K562 (cell line): ENCODE measurements around the gene PTCH1. TPM values are rescaled to one million over a fixed set of nuclear protein-coding genes. Genes with fewer than 3 reads are reported as not detected.
A peak's percentile ranks its signal among the peaks of the same experiment; 100 is the strongest.

ENCODE experiments used
- ATAC-seq: fragments of 200-7000 bp; cut with Tn5 transposase; 3 replicates; pipeline ENCODE4 v1.9.1; 2020; ENCODE audit warnings: moderate library complexity
- BruUV-seq: library from RNA; stranded (reverse); fragments of 400-500 nt; replicated peaks from 2 replicates; lab custom pipeline; 2021; lab: Mats Ljungman, UMichigan
- CTCF ChIA-PET: fragments of 300-600 bp; formaldehyde crosslinking; extraction: SDS; loops from one replicate; lab custom pipeline; 2021; ENCODE audit warnings: low intra/inter-chr PET ratio; lab: Yijun Ruan, JAX
- POLR2A ChIA-PET: fragments of 300-600, 350-650 bp; sonication (Branson Sonifier 250); formaldehyde crosslinking; extraction: SDS; loops from one replicate; lab custom pipeline; 2021; ENCODE audit warnings: antibody characterized with exemption, inconsistent platforms; lab: Yijun Ruan, JAX
- DNase-seq, 4 experiments: peaks; one replicate each; pipeline versions ENCODE4 v3.0.0 to v3.0.0-alpha.2; 2011 to 2018; ENCODE audit warnings: low spot score in 3 of 4, mixed read lengths in 3 of 4; ENCODE audit errors: extremely low read depth in 1 of 4
- FAIRE-seq: peaks from 2 replicates; lab custom pipeline; 2011; peaks lifted over from hg19 to GRCh38; lab: Jason Lieb, UNC
- H2AFZ ChIP-seq: 2 replicates; pipeline ENCODE4 v1.6.0; 2011; ENCODE audit warnings: low read depth, low read length, control low read depth, inconsistent platforms
- H3K27ac ChIP-seq: fragments of 200-600 bp; 3 replicates; pipeline ENCODE4 v1.8.0; 2011; ENCODE audit warnings: low read depth, mild to moderate bottlenecking, control low read depth, inconsistent platforms, low read length, moderate library complexity, mixed read lengths; ENCODE audit errors: extremely low read depth
- H3K27me3 ChIP-seq, 2 experiments: fragments of 300-600 bp in 1 of 2; 2 replicates in 1 of 2; 3 replicates in 1 of 2; pipeline versions ENCODE4 v1.6.0 to v1.8.0; 2011; ENCODE audit warnings: inconsistent platforms in 2 of 2, low read length in 2 of 2, mild to moderate bottlenecking in 1 of 2, mixed read lengths in 1 of 2, moderate library complexity in 1 of 2; ENCODE audit not compliant: control insufficient read depth in 2 of 2, insufficient read depth in 2 of 2
- H3K36me3 ChIP-seq: fragments of 300-600 bp; 3 replicates; pipeline ENCODE4 v1.8.0; 2011; ENCODE audit warnings: mild to moderate bottlenecking, low read length, inconsistent platforms; ENCODE audit not compliant: control insufficient read depth, insufficient read depth
- H3K4me1 ChIP-seq, 2 experiments: fragments of 200-600 bp in 1 of 2; replicated peaks in 1 of 2; 2 replicates in 1 of 2; 3 replicates in 1 of 2; pipeline versions ENCODE4 v1.5.1 to v1.8.0; 2011; ENCODE audit warnings: inconsistent platforms in 2 of 2, low read length in 2 of 2, mild to moderate bottlenecking in 1 of 2, mixed read lengths in 1 of 2, moderate library complexity in 1 of 2; ENCODE audit not compliant: control insufficient read depth in 2 of 2, insufficient read depth in 2 of 2
- H3K4me2 ChIP-seq: 2 replicates; pipeline ENCODE4 v1.6.1; 2011; ENCODE audit warnings: low read length, control low read depth, inconsistent platforms, mixed read lengths; ENCODE audit not compliant: insufficient read depth
- H3K4me3 ChIP-seq: fragments of 200-600 bp; sonication (generic), shearing (Covaris generic); 2 replicates; pipeline ENCODE4 v1.5.1; 2016; ENCODE audit warnings: control low read depth, inconsistent platforms
- H3K79me2 ChIP-seq: fragments of 200-600 bp; 3 replicates; pipeline ENCODE4 v1.8.0; 2011; ENCODE audit warnings: low read length, inconsistent platforms; ENCODE audit not compliant: control insufficient read depth, insufficient read depth
- H3K9ac ChIP-seq, 2 experiments: 2 replicates each; pipeline versions ENCODE4 v1.6.0 to v1.6.1; 2011; ENCODE audit warnings: low read depth in 2 of 2, low read length in 2 of 2, control low read depth in 1 of 2, inconsistent platforms in 1 of 2, mild to moderate bottlenecking in 1 of 2, mixed read lengths in 1 of 2; ENCODE audit not compliant: insufficient read depth in 1 of 2
- H3K9me1 ChIP-seq: one replicate; pipeline ENCODE4 v1.6.0; 2011; ENCODE audit warnings: inconsistent platforms, mild to moderate bottlenecking, low read length, moderate library complexity; ENCODE audit not compliant: control insufficient read depth, insufficient read depth
- H3K9me3 ChIP-seq: replicated peaks from 2 replicates; pipeline ENCODE4 v1.5.1; 2011; ENCODE audit warnings: low read depth, low read length, inconsistent platforms; ENCODE audit not compliant: control insufficient read depth, insufficient read depth
- H4K20me1 ChIP-seq: replicated peaks from 2 replicates; pipeline ENCODE4 v1.6.1; 2011; ENCODE audit warnings: low read length, inconsistent platforms, mixed read lengths; ENCODE audit not compliant: control insufficient read depth, insufficient read depth
- CBFB ChIP-seq: sonication (generic); formaldehyde crosslinking; IDR thresholded peaks from 2 replicates; pipeline ENCODE4 v1.4.0; 2020; ENCODE audit warnings: mild to moderate bottlenecking, missing genetic modification reagents
- CBX2 ChIP-seq: fragments of 200-600 bp; sonication (generic); IDR thresholded peaks from one replicate; pipeline ENCODE4 v1.6.1; 2012; ENCODE audit warnings: mild to moderate bottlenecking, low read length, inconsistent platforms; ENCODE audit not compliant: insufficient read depth, poor library complexity, severe bottlenecking
- NFIC ChIP-seq: fragments of 450-650 bp; IDR thresholded peaks from 2 replicates; pipeline ENCODE4 v1.6.1; 2017; ENCODE audit warnings: mild to moderate bottlenecking, inconsistent platforms
- WGBS: fragments of 100-300 bp; shearing (Covaris generic); methylation state at CpG from one replicate; pipeline ENCODE4 v1.1.6; 2016; ENCODE audit warnings: low coverage, mixed read lengths; ENCODE audit not compliant: insufficient coverage; ENCODE audit errors: missing lambda C conversion rate; 5-methylcytosine and 5-hydroxymethylcytosine counted together
- in situ Hi-C: fragments of 300-500 bp; cut with MboI; formaldehyde crosslinking; loops from 4 replicates; pipeline ENCODE4 v1.15.0; 2018; ENCODE audit warnings: inconsistent platforms, mixed read lengths
- intact Hi-C: fragments of 100-400 bp; cut with micrococcal nuclease; formaldehyde crosslinking; loops from 2 replicates; pipeline ENCODE4 v1.14.2; 2022
- polyA plus RNA-seq, 8 experiments: library from polyadenylated mRNA; depleted of rRNA in 4 of 8; stranded (reverse) in 5 of 8; unstranded in 3 of 8; fragments of >200 nt; fragmentation: Nextera tagmentation in 2 of 8; fragmentation: Illumina TruSeq in 1 of 8; extraction: Ambion mirVana in 2 of 8; extraction: Trizol in 1 of 8; gene quantifications; 2 replicates each; pipeline versions ENCODE4 v1.2.1 to v1.2.3, GENCODE V29; 2011 to 2014; ENCODE audit warnings: inconsistent platforms in 1 of 8, missing spikeins in 1 of 8
- total RNA-seq, 7 experiments: library from RNA; depleted of rRNA in 6 of 7; stranded (reverse); fragments of >200 nt in 6 of 7; fragmentation: Illumina TruSeq in 2 of 7; extraction: Trizol in 2 of 7; gene quantifications; 2 replicates each; pipeline versions ENCODE4 v1.2.1 to v1.2.3, GENCODE V29; 2011 to 2021; ENCODE audit warnings: low replicate concordance in 1 of 7
- TF ChIP-seq, protein P1 (sequence below): fragments of 250-450 bp; sonication (Bioruptor Pico); IDR thresholded peaks from 2 replicates; pipeline ENCODE4 v1.8.0; 2022; ENCODE audit warnings: moderate library complexity, mild to moderate bottlenecking, inconsistent platforms

PTCH1 gene
- total and polyA plus RNA-seq, 9 of the 15 experiments (the other 6 are each of a cell fraction or from before 2014, with no cell fraction given), result 0.70 to 9.9 (median 3.8) TPM

DNA sequence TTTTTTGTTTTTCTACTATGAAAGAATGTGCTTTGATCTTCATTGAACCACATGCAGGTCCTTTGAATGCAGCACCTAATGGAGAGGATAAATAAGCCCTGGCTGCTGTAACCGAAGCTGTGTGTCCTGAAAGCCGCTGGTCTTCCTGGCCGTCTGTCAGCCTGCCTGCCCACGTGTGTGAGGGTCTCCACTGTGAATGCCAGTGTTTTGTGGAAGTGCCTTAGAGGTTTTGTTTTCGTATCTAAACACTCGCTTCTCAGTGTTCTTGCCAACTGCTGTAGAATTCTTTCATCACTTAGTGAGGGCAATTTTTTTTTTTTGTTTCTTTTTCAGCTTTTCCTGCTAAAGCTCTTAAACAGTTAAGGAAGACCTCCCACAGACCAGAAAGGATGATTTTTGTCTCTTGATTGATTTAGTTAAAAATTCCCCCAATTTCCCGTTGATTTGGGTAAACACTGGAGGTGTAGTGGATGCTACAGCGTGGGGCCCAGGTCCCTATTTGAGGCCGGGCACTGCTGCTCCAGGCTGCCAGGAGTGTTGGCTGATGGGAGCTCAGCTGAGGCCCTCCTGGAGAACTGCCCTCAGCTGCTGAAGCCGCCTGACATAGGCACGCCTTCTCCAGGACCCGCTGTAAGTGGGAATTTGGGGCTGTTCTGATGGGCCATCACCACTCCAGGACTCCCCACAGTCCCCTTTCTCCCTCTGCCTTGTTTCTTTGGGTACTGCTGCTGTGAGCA is 29.2 kb upstream of the PTCH1 start:
- Histone ChIP-seq H3K4me1 (no peaks in the 10 kb centered on the region), H3K9me3 (no peaks in the 10 kb centered on the region), H3K4me3 (no peak overlapping the region), H3K27ac (no peak overlapping the region), H3K79me2 (no peaks in the 10 kb centered on the region), H3K9me1 (no peaks in the 10 kb centered on the region), H3K9ac (no peak overlapping the region), H3K36me3 (no peaks in the 10 kb centered on the region), H4K20me1 (no peaks in the 10 kb centered on the region), H3K27me3 (peaks cover 46 to 47% of the 10 kb centered on the region in 2 experiments), H3K4me2 (no peak overlapping the region), H2AFZ (no peak overlapping the region)
- ATAC-seq, result no peak
- ChIA-PET POLR2A (interaction anchor here (0.7 kb wide), 2 partner anchors 12 to 174 kb away, joined by 3 read pairs; no protein-coding TSS in a partner anchor), CTCF (no interaction called here)
- in situ Hi-C loops (no loop called here), intact Hi-C loops (no loop called here)
- 1% methylated on average over 12 of the region's 12 CpGs for WGBS
- TF ChIP-seq CBFB (CRISPR knock-in tag) (no peak), CBX2 (peak; percentile 29)
- no peak for FAIRE-seq
- no peak for DNase-seq
- no TSS peak for BruUV-seq

GRCh38 chr9:95533996-95534680 is 17.4 kb upstream of the PTCH1 start:
- DNase-seq (no peak), ATAC-seq (no peak), FAIRE-seq (no peak)
- Histone ChIP-seq H3K4me1 (no peaks in the 10 kb centered on the region), H2AFZ (no peak overlapping the region), H3K4me2 (no peak overlapping the region), H3K27me3 (peaks cover 21 to 25% of the 10 kb centered on the region in 2 experiments), H3K27ac (no peak overlapping the region), H3K9ac (no peak overlapping the region), H3K9me3 (no peaks in the 10 kb centered on the region), H3K36me3 (no peaks in the 10 kb centered on the region), H3K79me2 (no peaks in the 10 kb centered on the region), H3K9me1 (no peaks in the 10 kb centered on the region), H4K20me1 (no peaks in the 10 kb centered on the region), H3K4me3 (no peak overlapping the region)
- ChIA-PET CTCF (no interaction called here), POLR2A (no interaction called here)
- BruUV-seq, result no TSS peak
- TF ChIP-seq, protein P1, sequence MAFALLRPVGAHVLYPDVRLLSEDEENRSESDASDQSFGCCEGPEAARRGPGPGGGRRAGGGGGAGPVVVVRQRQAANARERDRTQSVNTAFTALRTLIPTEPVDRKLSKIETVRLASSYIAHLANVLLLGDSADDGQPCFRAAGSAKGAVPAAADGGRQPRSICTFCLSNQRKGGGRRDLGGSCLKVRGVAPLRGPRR (CRISPR knock-in tag), result no peak
- TF ChIP-seq NFIC, result 0 out of 2 replicates have a peak, but pooled peaks have one; percentile 16
- in situ Hi-C loops, result no loop called here
- intact Hi-C loops, result no loop called here
- 1% methylated on average over 8 of the region's 8 CpGs for whole genome bisulfite sequencing
